Lower leg skin (tissue), 4 donors: ENCODE data around the gene CLCN3. TPM values are rescaled to one million over a fixed set of nuclear protein-coding genes. Genes with fewer than 3 reads are reported as not detected.

Experiments used
- DNase-seq, 2 donors: peaks; one replicate each; pipeline ENCODE4 v3.0.0-alpha.2; 2019; ENCODE audit warnings: low spot score in 2 of 2
- H3K4me3 ChIP-seq: fragments of 200-600 bp; sonication (generic); 2 replicates; pipeline ENCODE4 v1.5.1; 2017; ENCODE audit warnings: mild to moderate bottlenecking, low read depth; ENCODE audit not compliant: poor library complexity, severe bottlenecking
- POLR2A ChIP-seq, 2 donors: fragments of 450-650 bp; IDR thresholded peaks; one replicate each; pipeline ENCODE4 v1.6.1; 2016 to 2017; ENCODE audit warnings: antibody characterized with exemption in 2 of 2, mild to moderate bottlenecking in 1 of 2, moderate library complexity in 1 of 2
- WGBS, 2 donors: methylation state at CpG; one replicate each; pipeline ENCODE4 v1.1.5; 2018; 5-methylcytosine and 5-hydroxymethylcytosine counted together
- intact Hi-C: fragments of 100-400 bp; cut with DNase I; formaldehyde crosslinking; loops from one replicate; pipeline ENCODE4 v1.15.0; 2023; ENCODE audit warnings: low total_unique reads
- total RNA-seq, 4 donors: library from RNA; depleted of rRNA; stranded (reverse); fragments of >200 nt; gene quantifications; one replicate each; pipeline ENCODE4 v1.1.0, GENCODE V29; 2016
- TF ChIP-seq, protein P1 (sequence below), 3 donors: fragments of 450-650 bp; IDR thresholded peaks; one replicate each; pipeline ENCODE4 v1.5.1; 2016; ENCODE audit warnings: antibody characterized with exemption in 3 of 3, mild to moderate bottlenecking in 3 of 3, moderate library complexity in 2 of 3

The CLCN3 gene
- total RNA-seq, 4 donors from 2014 or later, result 32.8 to 75.4 (median 57.8) TPM

GRCh38 chr4:169626331-169627282, 6.2 kb downstream of the CLCN3 start:
- DNase-seq, result no peak
- 91 to 92% methylated on average over 6 of the region's 6 CpGs for WGBS, 2 donors
- intact Hi-C loops, result no loop called here
- H3K4me3 ChIP-seq, result no peak overlapping the region
- TF ChIP-seq POLR2A (IDR thresholded peaks at IDR 0.05), result no peak
- TF ChIP-seq, protein P1, sequence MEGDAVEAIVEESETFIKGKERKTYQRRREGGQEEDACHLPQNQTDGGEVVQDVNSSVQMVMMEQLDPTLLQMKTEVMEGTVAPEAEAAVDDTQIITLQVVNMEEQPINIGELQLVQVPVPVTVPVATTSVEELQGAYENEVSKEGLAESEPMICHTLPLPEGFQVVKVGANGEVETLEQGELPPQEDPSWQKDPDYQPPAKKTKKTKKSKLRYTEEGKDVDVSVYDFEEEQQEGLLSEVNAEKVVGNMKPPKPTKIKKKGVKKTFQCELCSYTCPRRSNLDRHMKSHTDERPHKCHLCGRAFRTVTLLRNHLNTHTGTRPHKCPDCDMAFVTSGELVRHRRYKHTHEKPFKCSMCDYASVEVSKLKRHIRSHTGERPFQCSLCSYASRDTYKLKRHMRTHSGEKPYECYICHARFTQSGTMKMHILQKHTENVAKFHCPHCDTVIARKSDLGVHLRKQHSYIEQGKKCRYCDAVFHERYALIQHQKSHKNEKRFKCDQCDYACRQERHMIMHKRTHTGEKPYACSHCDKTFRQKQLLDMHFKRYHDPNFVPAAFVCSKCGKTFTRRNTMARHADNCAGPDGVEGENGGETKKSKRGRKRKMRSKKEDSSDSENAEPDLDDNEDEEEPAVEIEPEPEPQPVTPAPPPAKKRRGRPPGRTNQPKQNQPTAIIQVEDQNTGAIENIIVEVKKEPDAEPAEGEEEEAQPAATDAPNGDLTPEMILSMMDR (IDR thresholded peaks at IDR 0.05), result no peak

GRCh38 chr4:169627307-169627706, 6.9 kb downstream of the CLCN3 start:
- intact Hi-C loops, result no loop called here
- 88 to 96% methylated on average over 1 of the region's 1 CpG for WGBS, 2 donors
- TF ChIP-seq, protein P1 (IDR thresholded peaks at IDR 0.05), result no peak
- TF ChIP-seq POLR2A (IDR thresholded peaks at IDR 0.05), result no peak
- no peak overlapping the region for H3K4me3 ChIP-seq
- no peak for DNase-seq

GRCh38 chr4:169628579-169628978, 8.2 kb downstream of the CLCN3 start:
- DNase-seq, result no peak
- WGBS, 2 donors, result 78 to 80% methylated on average over 2 of the region's 2 CpGs
- intact Hi-C loops, result no loop called here
- no peak overlapping the region for H3K4me3 ChIP-seq
- no peak for TF ChIP-seq POLR2A (IDR thresholded peaks at IDR 0.05)
- TF ChIP-seq, protein P1 (IDR thresholded peaks at IDR 0.05), result no peak

- TF ChIP-seq, protein P1 (IDR thresholded peaks at IDR 0.05), result no peak
- TF ChIP-seq POLR2A (IDR thresholded peaks at IDR 0.05), result no peak
- WGBS, 2 donors, result 95 to 96% methylated on average over 3 of the region's 3 CpGs
- no peak overlapping the region for H3K4me3 ChIP-seq
- no peak for DNase-seq
- intact Hi-C loops, result no loop called here
These were observed 9.7 kb downstream of the CLCN3 start for GRCh38 chr4:169630069-169630468.

GRCh38 chr4:169632896-169633295, 12.5 kb downstream of the CLCN3 start:
- TF ChIP-seq POLR2A (IDR thresholded peaks at IDR 0.05), result no peak
- TF ChIP-seq, protein P1 (IDR thresholded peaks at IDR 0.05), result no peak
- 79 to 91% methylated on average over 11 of the region's 11 CpGs for WGBS, 2 donors
- H3K4me3 ChIP-seq, result no peak overlapping the region
- no peak for DNase-seq
- intact Hi-C loops, result no loop called here
